DOHH2 (cell line): ENCODE data around the gene CELA2A.

Experiments used
- H3F3A ChIP-seq: fragments of 200-600 bp; sonication (generic), shearing (Covaris generic); 2 replicates; pipeline ENCODE4 v1.6.0; 2016; ENCODE audit warnings: antibody characterized with exemption, mild to moderate bottlenecking; ENCODE audit not compliant: control insufficient read depth, insufficient read depth
- H3K27ac ChIP-seq: fragments of 200-600 bp; sonication (generic); 2 replicates; pipeline ENCODE4 v1.5.1; 2014; ENCODE audit warnings: low read depth, mild to moderate bottlenecking, low read length, moderate library complexity
- H3K27me3 ChIP-seq: fragments of 200-600 bp; sonication (generic); 2 replicates; pipeline ENCODE4 v1.6.1; 2014; ENCODE audit warnings: mild to moderate bottlenecking, low read length, mixed read lengths; ENCODE audit not compliant: control insufficient read depth
- H3K36me3 ChIP-seq: fragments of 200-600 bp; sonication (generic); 2 replicates; pipeline ENCODE4 v1.6.1; 2014; ENCODE audit warnings: mild to moderate bottlenecking, low read length, moderate library complexity, mixed read lengths; ENCODE audit not compliant: control insufficient read depth
- H3K4me1 ChIP-seq: fragments of 200-600 bp; sonication (generic); 2 replicates; pipeline ENCODE4 v1.6.1; 2014; ENCODE audit warnings: mild to moderate bottlenecking, low read length, mixed read lengths; ENCODE audit not compliant: control insufficient read depth
- H3K4me2 ChIP-seq: fragments of 200-600 bp; sonication (generic); 2 replicates; pipeline ENCODE4 v1.6.0; 2014; ENCODE audit warnings: mild to moderate bottlenecking, low read length, moderate library complexity
- H3K4me3 ChIP-seq: fragments of 200-600 bp; sonication (generic); 2 replicates; pipeline ENCODE4 v1.5.1; 2014; ENCODE audit warnings: mild to moderate bottlenecking, low read length, mixed read lengths
- H3K79me2 ChIP-seq: fragments of 200-600 bp; sonication (generic); 2 replicates; pipeline ENCODE4 v1.6.1; 2014; ENCODE audit warnings: mild to moderate bottlenecking, low read length, mixed read lengths; ENCODE audit not compliant: control insufficient read depth
- H3K9me2 ChIP-seq: fragments of 200-600 bp; sonication (generic); replicated peaks from 2 replicates; pipeline ENCODE4 v1.6.1; 2014; ENCODE audit warnings: mild to moderate bottlenecking, low read length, mixed read lengths; ENCODE audit not compliant: control insufficient read depth
- H3K9me3 ChIP-seq: fragments of 200-600 bp; sonication (generic); 2 replicates; pipeline ENCODE4 v1.6.1; 2014; ENCODE audit warnings: antibody characterized with exemption, low read length, mixed read lengths; ENCODE audit not compliant: control insufficient read depth, insufficient read depth
- H4K20me1 ChIP-seq: fragments of 200-600 bp; sonication (generic); 2 replicates; pipeline ENCODE4 v1.6.0; 2014; ENCODE audit warnings: low read depth, mild to moderate bottlenecking, antibody characterized with exemption, low read length, moderate library complexity; ENCODE audit not compliant: control insufficient read depth, insufficient read depth
- EZH2phosphoT487 ChIP-seq: fragments of 200-600 bp; sonication (generic); IDR thresholded peaks from 2 replicates; pipeline ENCODE4 v1.6.1; 2017; ENCODE audit warnings: borderline replicate concordance, mild to moderate bottlenecking, antibody characterized with exemption, low read length, moderate library complexity, mixed read lengths
- TF ChIP-seq, protein P1 (sequence below): fragments of 200-600 bp; sonication (generic); IDR thresholded peaks from one replicate; pipeline ENCODE4 v1.5.1; 2014; ENCODE audit warnings: antibody characterized with exemption, mild to moderate bottlenecking, low read depth, low read length; ENCODE audit not compliant: poor library complexity, severe bottlenecking

CELA2A gene

DNA sequence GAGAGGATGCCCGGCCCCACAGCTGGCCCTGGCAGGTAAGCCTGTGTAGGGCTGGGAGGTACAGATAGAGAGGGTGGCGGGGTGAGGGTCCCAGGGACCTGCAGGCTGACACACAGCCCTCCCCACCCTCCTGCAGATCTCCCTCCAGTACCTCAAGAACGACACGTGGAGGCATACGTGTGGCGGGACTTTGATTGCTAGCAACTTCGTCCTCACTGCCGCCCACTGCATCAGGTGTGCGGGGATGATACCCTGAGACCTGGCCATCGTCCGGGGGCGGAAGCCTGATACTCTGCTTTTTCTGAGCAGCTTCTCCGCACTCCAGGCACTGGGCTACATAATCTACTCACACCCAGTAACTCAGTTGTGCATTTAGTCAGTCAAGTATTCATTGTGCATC is 16.2 kb upstream of the CELA2A start:
- Histone ChIP-seq H3K9me2 (no peaks in the 10 kb centered on the region), H3K9me3 (no peaks in the 10 kb centered on the region), H3K27ac (no peak overlapping the region), H3K4me1 (no peaks in the 10 kb centered on the region), H3K79me2 (no peaks in the 10 kb centered on the region), H3F3A (no peaks in the 10 kb centered on the region), H3K4me3 (no peak overlapping the region), H3K27me3 (peaks cover 3% of the 10 kb centered on the region; the same call in 1 of the 2 replicates), H3K4me2 (no peak overlapping the region), H4K20me1 (no peaks in the 10 kb centered on the region), H3K36me3 (no peaks in the 10 kb centered on the region)
- TF ChIP-seq, protein P1, sequence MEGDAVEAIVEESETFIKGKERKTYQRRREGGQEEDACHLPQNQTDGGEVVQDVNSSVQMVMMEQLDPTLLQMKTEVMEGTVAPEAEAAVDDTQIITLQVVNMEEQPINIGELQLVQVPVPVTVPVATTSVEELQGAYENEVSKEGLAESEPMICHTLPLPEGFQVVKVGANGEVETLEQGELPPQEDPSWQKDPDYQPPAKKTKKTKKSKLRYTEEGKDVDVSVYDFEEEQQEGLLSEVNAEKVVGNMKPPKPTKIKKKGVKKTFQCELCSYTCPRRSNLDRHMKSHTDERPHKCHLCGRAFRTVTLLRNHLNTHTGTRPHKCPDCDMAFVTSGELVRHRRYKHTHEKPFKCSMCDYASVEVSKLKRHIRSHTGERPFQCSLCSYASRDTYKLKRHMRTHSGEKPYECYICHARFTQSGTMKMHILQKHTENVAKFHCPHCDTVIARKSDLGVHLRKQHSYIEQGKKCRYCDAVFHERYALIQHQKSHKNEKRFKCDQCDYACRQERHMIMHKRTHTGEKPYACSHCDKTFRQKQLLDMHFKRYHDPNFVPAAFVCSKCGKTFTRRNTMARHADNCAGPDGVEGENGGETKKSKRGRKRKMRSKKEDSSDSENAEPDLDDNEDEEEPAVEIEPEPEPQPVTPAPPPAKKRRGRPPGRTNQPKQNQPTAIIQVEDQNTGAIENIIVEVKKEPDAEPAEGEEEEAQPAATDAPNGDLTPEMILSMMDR: no peak
- no peak for TF ChIP-seq EZH2phosphoT487

GRCh38 chr1:15441247-15441646 is 15.3 kb upstream of the CELA2A start:
- H4K20me1 ChIP-seq: no peaks in the 10 kb centered on the region
- peaks cover 3% of the 10 kb centered on the region; the same call in 1 of the 2 replicates for H3K27me3 ChIP-seq
- no peaks in the 10 kb centered on the region for H3K4me1 ChIP-seq
- no peak for TF ChIP-seq EZH2phosphoT487
- TF ChIP-seq, protein P1: no peak
- no peak overlapping the region for H3K4me3 ChIP-seq
- H3K9me2 ChIP-seq: no peaks in the 10 kb centered on the region
- no peaks in the 10 kb centered on the region for H3K36me3 ChIP-seq
- H3K27ac ChIP-seq: no peak overlapping the region
- no peaks in the 10 kb centered on the region for H3K79me2 ChIP-seq
- H3K9me3 ChIP-seq: no peaks in the 10 kb centered on the region
- no peaks in the 10 kb centered on the region for H3F3A ChIP-seq
- no peak overlapping the region for H3K4me2 ChIP-seq

- Histone ChIP-seq H3K27ac (no peak overlapping the region), H3K4me3 (no peak overlapping the region), H3K4me2 (no peak overlapping the region), H3K4me1 (no peaks in the 10 kb centered on the region), H3K36me3 (no peaks in the 10 kb centered on the region), H3K27me3 (peaks cover 3% of the 10 kb centered on the region; the same call in 1 of the 2 replicates), H3K79me2 (no peaks in the 10 kb centered on the region), H3F3A (no peaks in the 10 kb centered on the region), H3K9me3 (no peaks in the 10 kb centered on the region), H4K20me1 (no peaks in the 10 kb centered on the region), H3K9me2 (no peaks in the 10 kb centered on the region)
- TF ChIP-seq, protein P1: no peak
- no peak for TF ChIP-seq EZH2phosphoT487
These were observed 14.4 kb upstream of the CELA2A start for GRCh38 chr1:15442119-15442518.
